Endothelial cell of umbilical vein (primary cell): ENCODE measurements around the gene MS4A4A. TPM values are rescaled to one million over a fixed set of nuclear protein-coding genes. Genes with fewer than 3 reads are reported as not detected.
"Not testable (repeated sequence)": the region's sequence is repeated elsewhere in the genome, so short reads cannot be mapped to it uniquely, and the experiment has no call there.

ENCODE experiments used
- BruUV-seq: library from RNA; stranded (reverse); fragments of 400-500 nt; replicated peaks from 2 replicates; lab custom pipeline; 2021; lab: Mats Ljungman, UMichigan
- CTCF ChIA-PET: fragments of 300-600, 350-600 bp; sonication (Branson Sonifier 250); formaldehyde crosslinking; loops from one replicate; lab custom pipeline; 2021; ENCODE audit warnings: antibody characterized with exemption, inconsistent platforms; lab: Charles Lee
- POLR2A ChIA-PET: fragments of 300-600, 350-600 bp; sonication (Branson Sonifier 250); formaldehyde crosslinking; loops from one replicate; lab custom pipeline; 2021; ENCODE audit warnings: antibody characterized with exemption, inconsistent platforms; lab: Charles Lee
- DNase-seq: peaks from one replicate; pipeline ENCODE4 v3.0.0-alpha.2; 2011; ENCODE audit warnings: low read depth, low spot score
- FAIRE-seq: peaks from 2 replicates; lab custom pipeline; 2011; peaks lifted over from hg19 to GRCh38; lab: Jason Lieb, UNC
- H2AFZ ChIP-seq: 2 replicates; pipeline ENCODE4 v1.6.0; 2012; ENCODE audit warnings: low read depth, low read length, control low read depth, inconsistent platforms
- H3K27ac ChIP-seq: 2 replicates; pipeline ENCODE4 v1.5.1; 2011; ENCODE audit warnings: low read depth, mild to moderate bottlenecking, control low read depth, low read length, moderate library complexity; ENCODE audit not compliant: insufficient read depth
- H3K27me3 ChIP-seq, 2 experiments: 2 replicates each; pipeline versions ENCODE4 v1.6.0 to v1.6.1; 2011; ENCODE audit warnings: low read length in 2 of 2, mixed read lengths in 1 of 2; ENCODE audit not compliant: control insufficient read depth in 2 of 2, insufficient read depth in 2 of 2
- H3K36me3 ChIP-seq, 2 experiments: 2 replicates in 1 of 2; 3 replicates in 1 of 2; pipeline ENCODE4 v1.5.1; 2011; ENCODE audit warnings: low read length in 2 of 2, mild to moderate bottlenecking in 1 of 2, moderate library complexity in 1 of 2; ENCODE audit not compliant: control insufficient read depth in 2 of 2, insufficient read depth in 2 of 2; ENCODE audit errors: extremely low read depth in 1 of 2
- H3K4me1 ChIP-seq: 3 replicates; pipeline ENCODE4 v1.5.1; 2011; ENCODE audit warnings: mild to moderate bottlenecking, low read length; ENCODE audit not compliant: control insufficient read depth, insufficient read depth; ENCODE audit errors: extremely low read depth
- H3K4me2 ChIP-seq: 2 replicates; pipeline ENCODE4 v1.6.1; 2011; ENCODE audit warnings: low read length, control low read depth, mixed read lengths; ENCODE audit not compliant: insufficient read depth
- H3K4me3 ChIP-seq, 3 experiments: fragments of 200-600 bp in 1 of 3; sonication (generic), shearing (Covaris generic) in 1 of 3; replicated peaks in 1 of 3; 2 replicates each; pipeline ENCODE4 v1.5.1; 2011 to 2016; ENCODE audit warnings: control low read depth in 3 of 3, low read length in 3 of 3, mild to moderate bottlenecking in 2 of 3, inconsistent platforms in 1 of 3, low read depth in 1 of 3, moderate library complexity in 1 of 3; ENCODE audit not compliant: insufficient read depth in 1 of 3
- H3K79me2 ChIP-seq: 2 replicates; pipeline ENCODE4 v1.6.0; 2012; ENCODE audit warnings: low read length, inconsistent platforms; ENCODE audit not compliant: control insufficient read depth, insufficient read depth
- H3K9ac ChIP-seq: replicated peaks from 2 replicates; pipeline ENCODE3; 2011; ENCODE audit warnings: low read length, control low read depth; ENCODE audit not compliant: insufficient read depth; ENCODE audit errors: extremely low read depth
- H3K9me1 ChIP-seq: replicated peaks from 3 replicates; pipeline ENCODE4 v1.6.0; 2011; ENCODE audit warnings: mild to moderate bottlenecking, low read length; ENCODE audit not compliant: control insufficient read depth, insufficient read depth; ENCODE audit errors: extremely low read depth
- H3K9me3 ChIP-seq: replicated peaks from 2 replicates; pipeline ENCODE4 v1.5.1; 2012; ENCODE audit warnings: low read length, inconsistent platforms; ENCODE audit not compliant: control insufficient read depth, insufficient read depth
- H4K20me1 ChIP-seq: replicated peaks from 2 replicates; pipeline ENCODE3; 2011; ENCODE audit warnings: mild to moderate bottlenecking, low read length; ENCODE audit not compliant: control insufficient read depth, insufficient read depth; ENCODE audit errors: extremely low read depth
- EZH2 ChIP-seq: IDR thresholded peaks from 2 replicates; pipeline ENCODE4 v1.6.1; 2012; ENCODE audit warnings: borderline replicate concordance, low read depth, mild to moderate bottlenecking, moderate library complexity, low read length, inconsistent platforms; ENCODE audit not compliant: severe bottlenecking
- FOS ChIP-seq: IDR thresholded peaks from 2 replicates; pipeline ENCODE4 v1.6.1; 2011; ENCODE audit warnings: mild to moderate bottlenecking, low read length, moderate library complexity, borderline replicate concordance; ENCODE audit not compliant: insufficient read depth
- MAX ChIP-seq: IDR thresholded peaks from 2 replicates; pipeline ENCODE4 v1.6.1; 2011; ENCODE audit not compliant: insufficient read depth, insufficient read length
- MYC ChIP-seq: IDR thresholded peaks from one replicate; pipeline ENCODE4 v1.6.1; 2011; ENCODE audit warnings: mild to moderate bottlenecking, low read depth, low read length
- dilution Hi-C: fragments of 300-500 bp; cut with MboI; formaldehyde crosslinking; loops from one replicate; pipeline ENCODE4 v1.15.0; 2019; ENCODE audit warnings: low sequenced_read_pairs; ENCODE audit not compliant: extremely low pct_ligation_motif_present
- intact Hi-C: fragments of 100-400 bp; cut with micrococcal nuclease; formaldehyde crosslinking; loops from one replicate; pipeline ENCODE4 v1.10.0; 2022
- polyA plus RNA-seq, 4 experiments: library from polyadenylated mRNA; depleted of rRNA in 3 of 4; stranded (reverse) in 3 of 4; unstranded in 1 of 4; fragments of >200 nt; gene quantifications; 2 replicates each; pipeline versions ENCODE4 v1.2.1 to v1.2.3, GENCODE V29; 2011 to 2012; ENCODE audit warnings: missing spikeins in 1 of 4
- total RNA-seq: library from RNA; stranded (reverse); gene quantifications from 2 replicates; pipeline ENCODE4 v1.2.3, GENCODE V29; 2021

Gene MS4A4A
- total and polyA plus RNA-seq, 2 donors (not counting 3 experiments of a cell fraction or from before 2014, with no cell fraction given) = 0.19 TPM; not detected in 1

- Histone ChIP-seq H3K4me2 (no peak overlapping the region), H3K9ac (no peak overlapping the region), H3K4me3 (no peak overlapping the region), H4K20me1 (no peaks in the 10 kb centered on the region), H3K9me3 (no peaks in the 10 kb centered on the region), H2AFZ (no peak overlapping the region), H3K27ac (no peak overlapping the region), H3K36me3 (no peaks in the 10 kb centered on the region), H3K4me1 (peaks cover 5% of the 10 kb centered on the region), H3K27me3 (peaks cover 0 to 3% of the 10 kb centered on the region in 2 experiments), H3K9me1 (no peaks in the 10 kb centered on the region), H3K79me2 (no peaks in the 10 kb centered on the region)
- CTCF ChIA-PET = no interaction called here
- DNase-seq = no peak
- FAIRE-seq = no peak
- POLR2A ChIA-PET = no interaction called here
- no TSS peak for BruUV-seq
- intact Hi-C loops = no loop called here
- no peak for TF ChIP-seq FOS
- no peak for TF ChIP-seq EZH2
- no peak for TF ChIP-seq MAX
- no peak for TF ChIP-seq MYC
- dilution Hi-C loops = no loop called here
These were observed 20.7 kb downstream of the MS4A4A start for GRCh38 chr11:60301178-60301577.

GRCh38 chr11:60301884-60302283 lies 21.4 kb downstream of the MS4A4A start:
- H3K4me2 ChIP-seq, H3K9ac ChIP-seq, H4K20me1 ChIP-seq, H3K4me1 ChIP-seq, H3K36me3 ChIP-seq, H3K9me1 ChIP-seq, DNase-seq, H3K9me3 ChIP-seq, H2AFZ ChIP-seq, intact Hi-C loops, H3K27ac ChIP-seq, H3K79me2 ChIP-seq, H3K4me3 ChIP-seq, H3K27me3 ChIP-seq, BruUV-seq, dilution Hi-C loops, FAIRE-seq, POLR2A ChIA-PET: not testable (repeated sequence)
- CTCF ChIA-PET = interaction anchor here (2.1 kb wide), 1 partner anchor 62 kb away, joined by 5 read pairs; no protein-coding TSS in a partner anchor
